ENCODE data around the gene EYS. TPM values are rescaled to one million over a fixed set of nuclear protein-coding genes. Genes with fewer than 3 reads are reported as not detected.

EYS gene
- polyA plus RNA-seq, 1 of the 3 experiments (the other 2 are of a cell fraction), result 0.05 TPM

- Histone ChIP-seq H2AFZ (ENCODE audit: low read depth) (no peak overlapping the region), H3K79me2 (ENCODE audit: insufficient read depth) (no peaks in the 10 kb centered on the region), H3K9ac (no peak overlapping the region), H3K27ac (ENCODE audit: low read depth in 2 of 2, low read length in 1 of 2) (no peak overlapping the region), H3F3A (replicated peaks; ENCODE audit: insufficient read depth) (peaks cover 11% of the 10 kb centered on the region), H3K27me3 (ENCODE audit: insufficient read depth) (no peaks in the 10 kb centered on the region), H3K9me2 (no peaks in the 10 kb centered on the region), H3K4me2 (no peak overlapping the region), H3K4me1 (ENCODE audit: control insufficient read depth in 1 of 2, insufficient read depth in 2 of 2, low read depth in 1 of 2, low read length in 1 of 2) (no peaks in the 10 kb centered on the region; a peak in 1 of 4 replicates), H3K36me3 (replicated peaks in 1 of 2; ENCODE audit: control insufficient read depth in 1 of 2, insufficient read depth in 2 of 2, low read length in 1 of 2) (no peaks in the 10 kb centered on the region), H3K4me3 (ENCODE audit: low read depth in 2 of 2, low read length in 1 of 2) (no peak overlapping the region), H3K9me3 (no peaks in the 10 kb centered on the region), H4K20me1 (ENCODE audit: insufficient read depth) (no peaks in the 10 kb centered on the region)
- ChIA-PET POLR2A (no interaction called here), CTCF (interaction anchor here (0.8 to 1.0 kb wide), 2 partner anchors 8 to 20 kb away, joined by 3 read pairs; no protein-coding TSS in a partner anchor)
- no peak for TF ChIP-seq MAX (IDR thresholded peaks at IDR 0.05; ENCODE audit: low read depth)
- TF ChIP-seq MXI1 (IDR thresholded peaks at IDR 0.05; ENCODE audit: low read depth, low read length), result no peak
- no peak for TF ChIP-seq REST (IDR thresholded peaks at IDR 0.05; ENCODE audit: low read depth, low read length)
- TF ChIP-seq TEAD4 (IDR thresholded peaks at IDR 0.05; ENCODE audit: borderline replicate concordance, insufficient read depth), result no peak
- TF ChIP-seq USF1 (IDR thresholded peaks at IDR 0.05; ENCODE audit: borderline replicate concordance, low read depth), result no peak
- TF ChIP-seq NFIC (IDR thresholded peaks at IDR 0.05; ENCODE audit: borderline replicate concordance), result no peak
- TF ChIP-seq SMC3 (IDR thresholded peaks at IDR 0.05; ENCODE audit: low read depth, low read length), result no peak
- no peak for TF ChIP-seq ELF1 (IDR thresholded peaks at IDR 0.05)
- no peak for TF ChIP-seq MEF2A (IDR thresholded peaks at IDR 0.05; ENCODE audit: borderline replicate concordance, low read depth)
- no peak for TF ChIP-seq EP300 (IDR thresholded peaks at IDR 0.05; ENCODE audit: borderline replicate concordance in 1 of 2, low read depth in 1 of 2, low read length in 1 of 2)
- TF ChIP-seq CTCF (IDR thresholded peaks at IDR 0.05), result no peak
- no peak for TF ChIP-seq TCF12 (IDR thresholded peaks at IDR 0.05)
- TF ChIP-seq POLR2AphosphoS5 (IDR thresholded peaks at IDR 0.05; ENCODE audit: low read depth, low read length), result no peak
- no peak for TF ChIP-seq FOXJ3 (CRISPR knock-in tag; IDR thresholded peaks at IDR 0.05)
- TF ChIP-seq PBX3 (IDR thresholded peaks at IDR 0.05), result no peak
- no peak for TF ChIP-seq EZH2phosphoT487 (IDR thresholded peaks at IDR 0.05; ENCODE audit: borderline replicate concordance, low read depth)
- TF ChIP-seq SIN3A (IDR thresholded peaks at IDR 0.05; ENCODE audit: borderline replicate concordance, low read depth, low read length), result no peak
- no peak for TF ChIP-seq CHD2 (IDR thresholded peaks at IDR 0.05; ENCODE audit: low read length, partially characterized antibody)
- TF ChIP-seq GABPA (IDR thresholded peaks at IDR 0.05; ENCODE audit: low read depth), result no peak
- TF ChIP-seq USF2 (IDR thresholded peaks at IDR 0.05; ENCODE audit: borderline replicate concordance, low read depth, low read length), result no peak
- DNase-seq, result no peak
- WGBS (ENCODE audit: low lambda C conversion rate), result 72% methylated on average over 4 of the region's 4 CpGs
These were observed 1962.2 kb downstream of the EYS start for GRCh38 chr6:63744810-63745209.

All from SK-N-SH (cell line).